ENCODE data around the gene RIPOR2.

The RIPOR2 gene

DNA sequence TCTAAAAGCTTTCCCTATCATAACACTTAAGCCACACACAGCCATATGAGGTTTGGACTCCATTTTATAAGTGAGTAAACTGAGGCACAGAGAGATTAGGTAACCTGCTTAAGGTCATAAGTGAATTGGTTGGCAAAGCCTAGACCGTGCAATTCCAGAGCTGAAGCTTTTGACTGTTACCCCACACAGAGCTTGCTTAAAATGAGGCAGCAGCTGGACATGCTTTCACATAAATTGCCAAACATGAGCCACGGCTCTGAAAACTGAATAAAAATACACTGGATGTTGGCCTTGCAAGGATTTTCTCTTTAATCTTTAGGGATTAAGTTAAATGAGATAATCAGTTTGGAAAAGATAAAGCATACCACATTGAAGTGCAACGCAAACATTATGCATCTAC, 2.5 kb downstream of the RIPOR2 start:
- no peak overlapping the region for H3K27ac ChIP-seq
- no peak for TF ChIP-seq CTCF (conservative IDR thresholded peaks at IDR 0.05; ENCODE audit: low read depth)
- ChIA-PET POLR2A (ENCODE audit: low non-redundant PET) (no interaction called here), CTCF (interaction anchor here (0.6 kb wide), 3 partner anchors 42 to 495 kb away, joined by 3 to 5 read pairs (median 3); no protein-coding TSS in a partner anchor)
- DNase-seq (ENCODE audit: low spot score) = no peak

DNA sequence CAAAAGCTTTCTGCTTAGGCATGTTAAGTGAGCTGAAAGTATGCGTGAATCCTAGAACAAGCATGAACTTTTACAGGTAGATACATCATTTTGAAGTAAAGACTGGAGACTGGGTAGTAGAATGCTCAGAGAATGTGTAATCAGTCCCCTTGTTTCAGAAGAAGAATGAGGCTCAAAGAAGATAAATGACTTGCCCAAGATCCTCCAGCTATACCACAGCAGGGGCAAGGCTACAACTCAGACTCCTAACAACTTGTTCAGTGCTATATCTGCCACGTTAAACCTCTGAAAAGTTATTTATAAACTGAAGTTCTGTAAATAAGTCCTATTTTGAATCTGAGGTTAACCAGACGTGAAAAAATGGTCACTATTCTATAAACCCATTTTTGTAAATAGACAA, 2.9 kb downstream of the RIPOR2 start:
- CTCF ChIA-PET = no interaction called here
- POLR2A ChIA-PET (ENCODE audit: low non-redundant PET) = no interaction called here
- H3K27ac ChIP-seq = no peak overlapping the region
- TF ChIP-seq CTCF (conservative IDR thresholded peaks at IDR 0.05; ENCODE audit: low read depth) = no peak
- DNase-seq (ENCODE audit: low spot score) = no peak

GRCh38 chr6:24931718-24932691, 3.8 kb downstream of the RIPOR2 start:
- CTCF ChIA-PET = no interaction called here
- POLR2A ChIA-PET (ENCODE audit: low non-redundant PET) = no interaction called here
- no peak overlapping the region for H3K27ac ChIP-seq
- DNase-seq (ENCODE audit: low spot score) = no peak
- TF ChIP-seq CTCF (conservative IDR thresholded peaks at IDR 0.05; ENCODE audit: low read depth) = no peak

DNA sequence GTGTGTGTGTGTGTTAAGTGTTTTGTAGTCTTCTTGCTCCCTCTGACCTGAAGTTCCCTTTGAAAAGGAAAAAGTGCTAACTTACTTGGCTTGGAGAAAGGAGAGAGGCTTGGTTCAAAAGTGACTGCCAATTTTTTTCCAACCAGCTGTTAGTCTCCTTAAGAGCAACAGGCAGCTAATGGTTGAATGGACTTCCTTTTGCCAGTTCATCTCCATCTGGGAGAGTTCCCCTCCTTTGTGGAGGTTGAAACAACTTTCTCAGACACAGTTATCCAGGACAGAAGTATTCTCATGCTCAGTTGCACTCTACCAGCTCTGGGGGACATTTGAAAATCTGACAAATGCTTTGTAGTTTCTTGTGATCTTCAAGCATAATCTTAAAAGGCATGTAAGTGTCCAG, 4.5 kb downstream of the RIPOR2 start:
- no peak overlapping the region for H3K27ac ChIP-seq
- DNase-seq (ENCODE audit: low spot score) = no peak
- no peak for TF ChIP-seq CTCF (conservative IDR thresholded peaks at IDR 0.05; ENCODE audit: low read depth)
- POLR2A ChIA-PET (ENCODE audit: low non-redundant PET) = no interaction called here
- CTCF ChIA-PET = no interaction called here

GRCh38 chr6:24930431-24930871, 5.3 kb downstream of the RIPOR2 start:
- no peak overlapping the region for H3K27ac ChIP-seq
- POLR2A ChIA-PET (ENCODE audit: low non-redundant PET) = no interaction called here
- CTCF ChIA-PET = no interaction called here
- no peak for DNase-seq (ENCODE audit: low spot score)
- TF ChIP-seq CTCF (conservative IDR thresholded peaks at IDR 0.05; ENCODE audit: low read depth) = no peak

DNA sequence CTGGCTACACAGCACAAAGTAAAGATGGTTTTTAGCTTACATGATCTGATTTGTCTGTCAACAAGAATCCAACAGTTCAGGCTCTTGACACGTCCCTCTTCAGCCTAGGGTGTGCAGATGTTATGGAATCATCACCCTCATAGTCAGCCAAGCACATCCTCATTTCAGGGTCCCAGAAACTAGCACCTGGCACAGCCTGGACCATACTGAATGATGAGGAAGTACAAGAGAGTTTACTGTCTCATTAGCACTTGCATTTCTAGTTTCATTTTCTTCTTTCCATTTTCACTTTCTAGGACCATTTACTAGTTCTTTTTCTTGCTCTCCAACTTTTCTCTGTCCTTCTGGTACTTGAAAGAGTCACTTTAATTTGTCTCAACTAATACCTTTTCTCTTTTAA, 6.5 kb downstream of the RIPOR2 start:
- DNase-seq (ENCODE audit: low spot score) = no peak
- POLR2A ChIA-PET (ENCODE audit: low non-redundant PET) = no interaction called here
- CTCF ChIA-PET = no interaction called here
- no peak for TF ChIP-seq CTCF (conservative IDR thresholded peaks at IDR 0.05; ENCODE audit: low read depth)
- H3K27ac ChIP-seq = no peak overlapping the region
